Neural cell (in vitro differentiated cells): ENCODE data around the gene GFM1. TPM values are rescaled to one million over a fixed set of nuclear protein-coding genes. Genes with fewer than 3 reads are reported as not detected.

Experiments
- H2AFZ ChIP-seq: fragments of 200-600, 300-800 bp; sonication (generic), shearing (Covaris generic); 2 replicates; pipeline ENCODE4 v1.6.0; 2014; ENCODE audit warnings: low read depth, mild to moderate bottlenecking, antibody characterized with exemption, low read length, moderate library complexity
- H3F3A ChIP-seq: fragments of 200-600 bp; shearing (Covaris generic); 2 replicates; pipeline ENCODE4 v1.6.1; 2016; ENCODE audit warnings: mild to moderate bottlenecking, moderate library complexity, mixed read lengths, antibody characterized with exemption, low read length; ENCODE audit not compliant: insufficient read depth, poor library complexity, severe bottlenecking
- H3K27ac ChIP-seq: fragments of 200-600, 300-800 bp; sonication (generic), shearing (Covaris generic); 2 replicates; pipeline ENCODE4 v1.5.1; 2014; ENCODE audit warnings: mild to moderate bottlenecking, low read length, moderate library complexity
- H3K27me3 ChIP-seq: fragments of 300-800, 200-600 bp; sonication (generic), shearing (Covaris generic); 2 replicates; pipeline ENCODE4 v1.6.0; 2014; ENCODE audit warnings: mild to moderate bottlenecking, low read depth, low read length, moderate library complexity; ENCODE audit not compliant: insufficient read depth
- H3K36me3 ChIP-seq: fragments of 300-800, 200-600 bp; sonication (generic), shearing (Covaris generic); 2 replicates; pipeline ENCODE4 v1.5.1; 2014; ENCODE audit warnings: mild to moderate bottlenecking, antibody characterized with exemption, low read length, moderate library complexity; ENCODE audit not compliant: insufficient read depth
- H3K4me2 ChIP-seq: fragments of 300-800, 200-600 bp; sonication (generic), shearing (Covaris generic); 2 replicates; pipeline ENCODE4 v1.6.0; 2014; ENCODE audit warnings: mild to moderate bottlenecking, low read length
- H3K4me3 ChIP-seq: fragments of 300-800, 200-600 bp; sonication (generic), shearing (Covaris generic); 2 replicates; pipeline ENCODE4 v1.5.1; 2014; ENCODE audit warnings: mild to moderate bottlenecking, low read length, moderate library complexity
- H3K79me2 ChIP-seq: fragments of 200-600 bp; shearing (Covaris generic); replicated peaks from 2 replicates; pipeline ENCODE4 v1.6.0; 2014; ENCODE audit warnings: mild to moderate bottlenecking, low read length, moderate library complexity; ENCODE audit not compliant: insufficient read depth
- H3K9ac ChIP-seq: fragments of 300-800, 200-600 bp; sonication (generic), shearing (Covaris generic); 2 replicates; pipeline ENCODE4 v1.6.1; 2016; ENCODE audit warnings: mild to moderate bottlenecking, low read length, mixed read lengths
- H3K9me2 ChIP-seq: fragments of 200-600 bp; shearing (Covaris generic); 2 replicates; pipeline ENCODE4 v1.6.1; 2016; ENCODE audit warnings: mild to moderate bottlenecking, low read length, mixed read lengths; ENCODE audit not compliant: insufficient read depth
- H3K9me3 ChIP-seq: fragments of 200-600, 300-800 bp; sonication (generic), shearing (Covaris generic); 2 replicates; pipeline ENCODE4 v1.6.1; 2016; ENCODE audit warnings: mild to moderate bottlenecking, mixed run types, low read length, moderate library complexity, mixed read lengths
- H4K20me1 ChIP-seq: fragments of 200-600 bp; shearing (Covaris generic); 2 replicates; pipeline ENCODE4 v1.6.1; 2016; ENCODE audit warnings: mild to moderate bottlenecking, mixed run types; ENCODE audit not compliant: insufficient read depth
- CTCF ChIP-seq: fragments of 450-650 bp; IDR thresholded peaks from 2 replicates; pipeline ENCODE4 v1.5.1; 2014; ENCODE audit warnings: antibody characterized with exemption, mild to moderate bottlenecking, moderate library complexity; ENCODE audit not compliant: poor library complexity, severe bottlenecking
- EP300 ChIP-seq: fragments of 450-650 bp; conservative IDR thresholded peaks from 2 replicates; pipeline ENCODE4 v1.6.1; 2014; ENCODE audit warnings: antibody characterized with exemption, mild to moderate bottlenecking, moderate library complexity; ENCODE audit not compliant: poor library complexity, severe bottlenecking
- EZH2 ChIP-seq: fragments of 200-600, 300-800 bp; shearing (Covaris generic), sonication (generic); IDR thresholded peaks from 2 replicates; pipeline ENCODE4 v1.6.1; 2014; ENCODE audit warnings: antibody characterized with exemption, low read length, borderline replicate concordance, mild to moderate bottlenecking; ENCODE audit not compliant: insufficient read depth, poor library complexity, severe bottlenecking
- MXI1 ChIP-seq: fragments of 450-650 bp; conservative IDR thresholded peaks from 2 replicates; pipeline ENCODE4 v1.6.1; 2014; ENCODE audit warnings: antibody characterized with exemption, mild to moderate bottlenecking; ENCODE audit not compliant: poor library complexity, severe bottlenecking
- POLR2AphosphoS5 ChIP-seq: IDR thresholded peaks from 2 replicates; pipeline ENCODE4 v1.6.1; 2012
- RAD21 ChIP-seq: fragments of 450-650 bp; conservative IDR thresholded peaks from 2 replicates; pipeline ENCODE4 v1.6.1; 2014; ENCODE audit warnings: antibody characterized with exemption, mild to moderate bottlenecking, moderate library complexity
- REST ChIP-seq: IDR thresholded peaks from 2 replicates; pipeline ENCODE4 v1.6.1; 2012; ENCODE audit warnings: borderline replicate concordance
- SMC3 ChIP-seq: fragments of 450-650 bp; conservative IDR thresholded peaks from 2 replicates; pipeline ENCODE4 v1.6.1; 2014; ENCODE audit warnings: antibody characterized with exemption, mild to moderate bottlenecking, moderate library complexity; ENCODE audit not compliant: poor library complexity
- TAF1 ChIP-seq: IDR thresholded peaks from 2 replicates; pipeline ENCODE4 v1.6.1; 2012; ENCODE audit warnings: low read depth
- polyA minus RNA-seq: library from RNA; depleted of rRNA, polyadenylated mRNA; stranded (reverse); fragments of >200 nt; gene quantifications from 2 replicates; pipeline ENCODE4 v1.2.3, GENCODE V29; 2014
- polyA plus RNA-seq: library from polyadenylated mRNA; depleted of rRNA; stranded (reverse); fragments of >200 nt; gene quantifications from 2 replicates; pipeline ENCODE4 v1.2.3, GENCODE V29; 2014

GFM1 gene
- polyA plus RNA-seq: 46.8 and 67.1 TPM in 2 replicates
- 95.9 and 104 TPM in 2 replicates for polyA minus RNA-seq

- Histone ChIP-seq H3K27ac (peak within 1 kb of the TSS; percentile 86), H3K4me2 (peak within 1 kb of the TSS; percentile 80), H3K9ac (peak within 1 kb of the TSS; percentile 79), H3K4me3 (peak within 1 kb of the TSS; percentile 85), H3K9me2 (no peaks in the 10 kb centered on the region), H3K36me3 (no peaks in the 10 kb centered on the region), H3K9me3 (no peaks in the 10 kb centered on the region), H2AFZ (peak within 1 kb of the TSS; percentile 85), H3K79me2 (peaks cover 24% of the 10 kb centered on the region), H3F3A (no peaks in the 10 kb centered on the region), H3K27me3 (no peaks in the 10 kb centered on the region), H4K20me1 (no peaks in the 10 kb centered on the region)
- TF ChIP-seq REST (peak; percentile 65), TAF1 (no peak), CTCF (peak; percentile 97), SMC3 (peak; percentile 81), MXI1 (peak; percentile 99), EP300 (peak; percentile 82), POLR2AphosphoS5 (peak; percentile 86), EZH2 (no peak), RAD21 (peak; percentile 64)
These were observed at the start of gene GFM1 for GRCh38 chr3:158644345-158644908. Gene GFM1 (plus strand): TSS chr3:158644527. CDS start chr3:158644635, 108 bp downstream.

GRCh38 chr3:158600787-158601186 is 43.5 kb upstream of the GFM1 start:
- H3K4me2 ChIP-seq: no peak overlapping the region
- H3F3A ChIP-seq: no peaks in the 10 kb centered on the region
- no peak overlapping the region for H3K9ac ChIP-seq
- TF ChIP-seq SMC3 (no peak), REST (no peak), POLR2AphosphoS5 (no peak), EP300 (no peak), RAD21 (no peak), MXI1 (no peak), TAF1 (no peak), EZH2 (no peak), CTCF (no peak)
- H3K4me3 ChIP-seq: no peak overlapping the region
- H2AFZ ChIP-seq: no peak overlapping the region
- H3K27me3 ChIP-seq: no peaks in the 10 kb centered on the region
- no peaks in the 10 kb centered on the region for H4K20me1 ChIP-seq
- H3K36me3 ChIP-seq: no peaks in the 10 kb centered on the region
- no peaks in the 10 kb centered on the region for H3K9me2 ChIP-seq
- H3K9me3 ChIP-seq: no peaks in the 10 kb centered on the region
- no peak overlapping the region for H3K27ac ChIP-seq
- H3K79me2 ChIP-seq: no peaks in the 10 kb centered on the region
